ENCODE data around the gene ENTHD1.
"Not testable (repeated sequence)": the region's sequence is repeated elsewhere in the genome, so short reads cannot be mapped to it uniquely, and the experiment has no call there.

DNA sequence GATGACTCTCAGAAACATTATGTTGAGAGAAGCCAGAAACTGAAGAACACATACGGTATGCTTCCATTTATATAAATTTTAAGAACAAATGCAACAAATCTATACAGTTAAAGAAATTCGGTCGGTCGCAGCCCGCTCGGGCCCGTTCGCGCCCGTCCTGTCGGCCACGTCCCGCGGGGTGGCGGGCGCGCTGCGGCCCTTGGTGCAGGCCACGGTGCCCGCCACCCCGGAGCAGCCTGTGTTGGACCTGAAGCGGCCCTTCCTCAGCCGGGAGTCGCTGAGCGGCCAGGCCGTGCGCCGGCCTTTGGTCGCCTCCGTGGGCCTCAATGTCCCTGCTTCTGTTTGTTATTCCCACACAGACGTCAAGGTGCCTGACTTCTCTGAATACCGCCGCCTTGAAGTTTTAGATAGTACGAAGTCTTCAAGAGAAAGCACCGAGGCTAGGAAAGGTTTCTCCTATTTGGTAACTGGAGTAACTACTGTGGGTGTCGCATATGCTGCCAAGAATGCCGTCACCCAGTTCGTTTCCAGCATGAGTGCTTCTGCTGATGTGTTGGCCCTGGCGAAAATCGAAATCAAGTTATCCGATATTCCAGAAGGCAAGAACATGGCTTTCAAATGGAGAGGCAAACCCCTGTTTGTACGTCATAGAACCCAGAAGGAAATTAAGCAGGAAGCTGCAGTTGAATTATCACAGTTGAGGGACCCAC, 18.2 kb downstream of the ENTHD1 start:
- TF ChIP-seq, protein P1, sequence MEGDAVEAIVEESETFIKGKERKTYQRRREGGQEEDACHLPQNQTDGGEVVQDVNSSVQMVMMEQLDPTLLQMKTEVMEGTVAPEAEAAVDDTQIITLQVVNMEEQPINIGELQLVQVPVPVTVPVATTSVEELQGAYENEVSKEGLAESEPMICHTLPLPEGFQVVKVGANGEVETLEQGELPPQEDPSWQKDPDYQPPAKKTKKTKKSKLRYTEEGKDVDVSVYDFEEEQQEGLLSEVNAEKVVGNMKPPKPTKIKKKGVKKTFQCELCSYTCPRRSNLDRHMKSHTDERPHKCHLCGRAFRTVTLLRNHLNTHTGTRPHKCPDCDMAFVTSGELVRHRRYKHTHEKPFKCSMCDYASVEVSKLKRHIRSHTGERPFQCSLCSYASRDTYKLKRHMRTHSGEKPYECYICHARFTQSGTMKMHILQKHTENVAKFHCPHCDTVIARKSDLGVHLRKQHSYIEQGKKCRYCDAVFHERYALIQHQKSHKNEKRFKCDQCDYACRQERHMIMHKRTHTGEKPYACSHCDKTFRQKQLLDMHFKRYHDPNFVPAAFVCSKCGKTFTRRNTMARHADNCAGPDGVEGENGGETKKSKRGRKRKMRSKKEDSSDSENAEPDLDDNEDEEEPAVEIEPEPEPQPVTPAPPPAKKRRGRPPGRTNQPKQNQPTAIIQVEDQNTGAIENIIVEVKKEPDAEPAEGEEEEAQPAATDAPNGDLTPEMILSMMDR (conservative IDR thresholded peaks at IDR 0.05; ENCODE audit: low read length) = not testable (repeated sequence)
- not testable (repeated sequence) for TF ChIP-seq EZH2phosphoT487 (IDR thresholded peaks at IDR 0.05; ENCODE audit: borderline replicate concordance, low read depth, low read length)
